Measurements from ENCODE around the gene RPA3.

RPA3 gene

GRCh38 chr7:7618410-7618809 lies 100.0 kb downstream of the RPA3 start:
- H3K4me3 ChIP-seq (ENCODE audit: low read depth, low read length) = no peak overlapping the region
- TF ChIP-seq POLR2A (IDR thresholded peaks at IDR 0.05; ENCODE audit: extremely low read depth, insufficient read length) = no peak
- TF ChIP-seq, protein P1, sequence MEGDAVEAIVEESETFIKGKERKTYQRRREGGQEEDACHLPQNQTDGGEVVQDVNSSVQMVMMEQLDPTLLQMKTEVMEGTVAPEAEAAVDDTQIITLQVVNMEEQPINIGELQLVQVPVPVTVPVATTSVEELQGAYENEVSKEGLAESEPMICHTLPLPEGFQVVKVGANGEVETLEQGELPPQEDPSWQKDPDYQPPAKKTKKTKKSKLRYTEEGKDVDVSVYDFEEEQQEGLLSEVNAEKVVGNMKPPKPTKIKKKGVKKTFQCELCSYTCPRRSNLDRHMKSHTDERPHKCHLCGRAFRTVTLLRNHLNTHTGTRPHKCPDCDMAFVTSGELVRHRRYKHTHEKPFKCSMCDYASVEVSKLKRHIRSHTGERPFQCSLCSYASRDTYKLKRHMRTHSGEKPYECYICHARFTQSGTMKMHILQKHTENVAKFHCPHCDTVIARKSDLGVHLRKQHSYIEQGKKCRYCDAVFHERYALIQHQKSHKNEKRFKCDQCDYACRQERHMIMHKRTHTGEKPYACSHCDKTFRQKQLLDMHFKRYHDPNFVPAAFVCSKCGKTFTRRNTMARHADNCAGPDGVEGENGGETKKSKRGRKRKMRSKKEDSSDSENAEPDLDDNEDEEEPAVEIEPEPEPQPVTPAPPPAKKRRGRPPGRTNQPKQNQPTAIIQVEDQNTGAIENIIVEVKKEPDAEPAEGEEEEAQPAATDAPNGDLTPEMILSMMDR (IDR thresholded peaks at IDR 0.05; ENCODE audit: low read depth, low read length) = no peak
- DNase-seq (ENCODE audit: low read depth) = no peak

DNA sequence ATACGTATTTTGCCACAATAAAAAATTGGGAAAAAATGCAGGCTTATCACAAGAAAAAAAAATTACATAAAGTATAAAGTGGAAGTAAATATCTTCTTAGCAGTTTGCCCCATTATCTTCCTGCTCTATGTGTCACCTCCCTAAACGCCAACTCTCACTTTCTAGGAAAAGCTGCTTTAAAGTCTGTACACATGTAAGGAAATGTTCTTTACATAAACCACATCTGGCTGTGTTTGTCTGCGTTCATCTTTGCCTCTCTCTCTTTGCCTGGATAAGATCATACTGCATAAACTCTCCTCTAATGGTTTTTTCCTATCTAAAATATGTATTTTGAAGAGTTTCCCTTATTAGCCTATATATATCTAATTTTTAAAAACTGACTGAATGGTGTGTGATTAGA lies 100.9 kb downstream of the RPA3 start:
- no peak for TF ChIP-seq MAX (IDR thresholded peaks at IDR 0.05; ENCODE audit: low read depth, low read length)
- no peak for TF ChIP-seq POLR2A (IDR thresholded peaks at IDR 0.05; ENCODE audit: extremely low read depth, insufficient read length)
- TF ChIP-seq, protein P1 (IDR thresholded peaks at IDR 0.05; ENCODE audit: low read depth, low read length) = no peak
- TF ChIP-seq MYC (IDR thresholded peaks at IDR 0.05; ENCODE audit: low read depth, low read length) = no peak
- DNase-seq (ENCODE audit: low read depth) = no peak
- no peak overlapping the region for H3K4me3 ChIP-seq (ENCODE audit: low read depth, low read length)

GRCh38 chr7:7614018-7614741 lies 104.2 kb downstream of the RPA3 start:
- DNase-seq (ENCODE audit: low read depth) = no peak
- TF ChIP-seq, protein P1 (IDR thresholded peaks at IDR 0.05; ENCODE audit: low read depth, low read length) = no peak
- no peak for TF ChIP-seq POLR2A (IDR thresholded peaks at IDR 0.05; ENCODE audit: extremely low read depth, insufficient read length)
- TF ChIP-seq MAX (IDR thresholded peaks at IDR 0.05; ENCODE audit: low read depth, low read length) = no peak
- H3K4me3 ChIP-seq (ENCODE audit: low read depth, low read length) = no peak overlapping the region

DNA sequence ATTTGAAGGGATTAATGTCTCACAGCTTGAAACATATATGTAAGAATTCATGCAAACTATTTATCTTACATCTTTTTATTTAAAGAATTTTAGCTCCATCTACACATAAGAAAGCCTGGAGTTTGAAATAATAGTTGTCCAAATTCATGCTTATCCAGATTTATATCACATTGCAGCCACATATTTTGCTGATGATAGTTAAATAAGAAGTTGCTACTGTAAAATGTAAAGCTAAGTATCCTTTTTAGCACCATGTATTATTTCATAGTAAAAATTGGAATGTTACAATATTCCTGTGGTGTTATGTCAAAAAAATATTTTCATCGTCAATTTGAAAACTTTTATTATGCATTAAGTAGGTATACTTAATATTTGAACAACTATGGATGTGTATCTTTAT lies 105.2 kb downstream of the RPA3 start:
- H3K4me3 ChIP-seq (ENCODE audit: low read depth, low read length) = no peak overlapping the region
- no peak for DNase-seq (ENCODE audit: low read depth)
- TF ChIP-seq MAX (IDR thresholded peaks at IDR 0.05; ENCODE audit: low read depth, low read length) (no peak), MYC (IDR thresholded peaks at IDR 0.05; ENCODE audit: low read depth, low read length) (no peak), POLR2A (IDR thresholded peaks at IDR 0.05; ENCODE audit: extremely low read depth, insufficient read length) (no peak)
- TF ChIP-seq, protein P1 (IDR thresholded peaks at IDR 0.05; ENCODE audit: low read depth, low read length) = no peak

GRCh38 chr7:7612519-7612918 lies 105.9 kb downstream of the RPA3 start:
- DNase-seq (ENCODE audit: low read depth) = no peak
- TF ChIP-seq, protein P1 (IDR thresholded peaks at IDR 0.05; ENCODE audit: low read depth, low read length) = no peak
- TF ChIP-seq MAX (IDR thresholded peaks at IDR 0.05; ENCODE audit: low read depth, low read length) = no peak
- TF ChIP-seq POLR2A (IDR thresholded peaks at IDR 0.05; ENCODE audit: extremely low read depth, insufficient read length) = no peak
- no peak for TF ChIP-seq MYC (IDR thresholded peaks at IDR 0.05; ENCODE audit: low read depth, low read length)
- H3K4me3 ChIP-seq (ENCODE audit: low read depth, low read length) = no peak overlapping the region

DNA sequence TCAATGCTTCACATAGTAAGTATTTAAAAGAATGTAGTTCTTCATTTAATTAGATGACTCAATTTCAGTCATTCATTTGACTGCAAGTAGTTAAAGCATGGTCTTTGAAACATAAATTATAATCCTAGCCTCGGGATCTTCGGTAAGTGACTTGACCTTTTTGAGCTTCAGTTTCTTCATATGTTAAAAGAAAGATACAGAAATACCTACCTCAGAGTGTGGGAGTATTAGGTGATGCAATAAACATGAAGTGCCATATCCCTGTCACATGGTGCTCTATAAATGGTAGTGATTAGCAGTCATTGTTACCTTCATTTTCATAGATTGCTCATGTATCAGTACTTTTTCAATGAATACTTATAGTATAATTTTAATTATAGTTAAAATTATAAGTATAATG lies 109.1 kb downstream of the RPA3 start:
- no peak overlapping the region for H3K4me3 ChIP-seq (ENCODE audit: low read depth, low read length)
- DNase-seq (ENCODE audit: low read depth) = no peak
- TF ChIP-seq, protein P1 (IDR thresholded peaks at IDR 0.05; ENCODE audit: low read depth, low read length) = no peak
- TF ChIP-seq MAX (IDR thresholded peaks at IDR 0.05; ENCODE audit: low read depth, low read length) (no peak), POLR2A (IDR thresholded peaks at IDR 0.05; ENCODE audit: extremely low read depth, insufficient read length) (no peak), MYC (IDR thresholded peaks at IDR 0.05; ENCODE audit: low read depth, low read length) (no peak)
